ENCODE results near the gene ATP1B3.
"Not testable (repeated sequence)": the region's sequence is repeated elsewhere in the genome, so short reads cannot be mapped to it uniquely, and the experiment has no call there.

ATP1B3 gene

GRCh38 chr3:141876381-141876890 is at the start of gene ATP1B3:
TSS of gene ATP1B3 (plus strand) at chr3:141876643. CDS start at chr3:141876802, 159 bp downstream.
- DNase-seq (ENCODE audit: low read depth in 3 of 3), result peak; percentile 67 to 71 (median 70)

DNA sequence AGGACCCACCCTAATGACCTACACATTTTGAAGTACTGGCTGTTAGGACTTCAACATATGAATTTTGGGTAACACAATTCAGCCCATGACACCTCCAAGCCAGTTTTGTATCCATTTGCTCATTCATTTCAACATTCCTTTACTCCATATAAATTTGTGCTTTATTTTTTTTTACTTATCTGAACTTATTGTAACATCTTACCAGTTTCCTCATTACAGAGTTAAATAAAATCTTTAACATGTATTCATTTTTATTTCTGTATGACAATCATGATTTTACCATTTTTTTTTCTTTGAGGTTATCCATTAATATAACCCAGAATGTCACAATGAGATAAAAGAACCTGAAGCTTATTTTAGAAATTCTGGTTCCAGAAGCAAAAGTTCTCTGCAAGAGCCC is 48.0 kb upstream of the ATP1B3 start:
- no peak for DNase-seq (ENCODE audit: low read depth in 3 of 3)

- no peak for DNase-seq (ENCODE audit: low read depth in 3 of 3)
These were observed 47.6 kb upstream of the ATP1B3 start for GRCh38 chr3:141828890-141829289.

DNA sequence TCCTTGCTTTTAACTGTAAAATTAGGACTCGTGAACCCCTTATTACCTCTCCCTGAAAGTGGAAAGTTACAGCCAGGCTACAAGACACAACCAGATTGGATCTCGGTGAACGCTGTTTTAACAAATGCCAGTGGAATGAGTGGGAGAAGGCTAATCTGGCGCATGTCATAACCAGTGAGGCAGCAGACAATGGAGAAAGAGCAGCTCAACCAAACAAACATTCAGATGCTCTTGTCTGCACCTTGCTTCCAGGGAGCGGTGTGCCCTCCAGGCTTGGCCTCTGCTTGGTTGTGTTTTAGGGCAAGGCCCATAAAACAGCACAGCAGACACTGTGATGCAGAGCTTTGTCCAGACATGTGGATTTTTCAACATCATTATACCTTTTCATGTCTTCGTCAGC is 45.9 kb upstream of the ATP1B3 start:
- DNase-seq (ENCODE audit: low read depth in 3 of 3), result no peak

- no peak for DNase-seq (ENCODE audit: low read depth in 3 of 3)
These were observed 42.2 kb upstream of the ATP1B3 start for GRCh38 chr3:141834292-141834691.

DNA sequence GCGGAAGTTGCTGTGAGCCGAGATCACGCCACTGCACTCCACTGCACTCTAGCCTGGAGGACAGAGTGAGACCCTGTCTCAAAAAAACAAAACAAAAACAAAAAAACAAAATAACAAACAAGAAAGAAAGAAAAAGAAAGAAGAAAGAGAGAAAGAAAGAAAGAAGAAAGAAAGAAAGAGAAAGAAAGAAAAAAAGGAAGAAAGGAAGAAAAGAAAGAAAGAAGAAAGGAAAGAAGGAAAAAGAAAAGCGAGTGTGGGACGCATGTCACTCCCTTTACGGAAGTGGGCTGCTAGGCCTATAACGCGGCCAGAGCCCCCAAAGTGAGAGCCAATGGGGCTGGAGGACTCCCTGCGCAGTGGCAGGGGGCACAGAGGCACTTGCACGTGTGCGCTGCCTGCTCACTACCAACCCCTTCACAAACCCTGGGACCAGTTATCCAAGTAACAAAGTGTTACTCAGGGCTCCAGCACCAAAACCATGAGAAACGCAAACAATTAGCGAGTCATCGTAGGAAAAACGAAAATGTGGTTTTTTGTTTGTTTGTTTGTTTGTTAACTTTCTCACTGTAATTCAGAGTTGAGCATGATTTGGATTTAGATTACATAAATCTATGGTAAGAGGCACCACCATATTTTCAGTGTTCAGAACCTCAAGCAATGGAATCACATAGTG is 40.8 kb upstream of the ATP1B3 start:
- no peak for DNase-seq (ENCODE audit: low read depth in 3 of 3)

DNA sequence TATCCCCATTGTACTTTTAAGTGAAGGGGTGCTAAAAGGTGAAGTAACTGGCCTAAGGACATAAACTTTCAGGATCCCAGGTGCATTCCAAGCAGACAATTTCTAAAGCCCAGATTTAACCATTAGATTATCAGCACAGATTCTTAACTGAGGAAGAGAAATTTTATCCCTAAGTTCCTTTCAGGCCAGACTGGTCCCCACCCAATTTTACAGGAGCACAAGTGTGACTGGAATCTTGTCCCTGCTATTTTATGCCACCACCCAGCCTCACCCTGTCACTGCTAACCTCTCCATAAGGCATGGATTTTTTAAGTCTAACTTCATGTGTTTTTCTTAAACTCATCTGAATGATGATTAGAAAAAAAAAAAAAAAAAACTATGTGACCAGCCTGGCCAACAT is 37.1 kb upstream of the ATP1B3 start:
- DNase-seq (ENCODE audit: low read depth in 3 of 3), result no peak

DNA sequence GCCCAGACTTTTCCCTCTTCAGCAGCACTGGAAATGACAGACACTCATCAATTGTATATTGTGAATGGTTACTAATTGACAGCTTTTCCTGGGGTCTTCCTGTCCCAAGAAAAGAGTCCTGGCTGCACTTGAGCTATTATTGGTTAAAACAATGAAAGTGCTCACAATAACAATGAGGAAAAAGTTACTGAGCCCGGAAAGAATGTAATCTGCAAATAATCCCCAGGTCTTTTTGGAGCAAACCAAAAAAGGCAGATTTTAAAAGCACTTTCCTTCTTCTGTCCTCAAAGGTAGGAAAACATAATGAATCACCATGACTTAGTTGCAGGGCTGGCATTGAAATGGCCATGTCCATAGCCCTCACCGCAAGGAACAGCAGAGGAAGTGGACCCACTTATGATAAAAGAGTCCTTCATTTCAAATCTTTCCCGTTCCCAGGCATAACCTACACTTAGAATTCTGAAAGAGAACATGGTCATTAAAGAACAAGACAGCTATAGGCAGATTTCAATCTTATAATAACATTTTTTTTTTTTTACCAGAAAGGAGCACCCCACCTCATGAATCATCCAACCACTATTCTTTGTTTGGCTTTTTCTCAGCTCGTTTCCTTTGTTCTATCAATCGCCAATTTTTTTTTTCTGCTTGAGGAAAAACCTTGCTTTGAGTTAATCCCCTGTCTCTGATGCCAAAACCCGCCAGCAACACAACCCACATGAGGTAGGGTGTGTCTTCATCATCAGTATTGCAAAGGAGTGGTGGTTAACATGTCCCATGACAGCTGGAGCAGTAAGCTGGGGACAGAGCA is 35.5 kb upstream of the ATP1B3 start:
- no peak for DNase-seq (ENCODE audit: low read depth in 3 of 3)

GRCh38 chr3:141844108-141844507 is 32.3 kb upstream of the ATP1B3 start:
- DNase-seq (ENCODE audit: low read depth in 3 of 3), result no peak

DNA sequence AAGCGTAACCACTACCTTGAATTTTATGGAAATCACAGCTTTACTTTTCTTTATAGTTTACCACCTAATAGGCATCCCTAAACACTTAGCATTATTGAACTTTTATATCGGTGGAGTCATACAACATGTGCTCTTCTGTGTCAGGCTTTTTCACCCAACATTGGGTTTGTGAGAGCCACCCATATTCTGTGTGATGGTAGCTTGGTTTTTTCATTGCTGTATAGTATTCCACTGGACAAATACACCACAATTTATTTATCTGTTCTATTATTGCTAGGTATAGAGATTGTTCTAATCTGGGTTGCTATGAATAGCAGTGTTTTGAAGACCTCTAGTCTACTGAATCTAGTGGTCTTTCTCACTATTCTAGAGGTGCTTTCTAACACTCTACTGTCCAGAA is 31.6 kb upstream of the ATP1B3 start:
- DNase-seq (ENCODE audit: low read depth in 3 of 3), result no peak

DNA sequence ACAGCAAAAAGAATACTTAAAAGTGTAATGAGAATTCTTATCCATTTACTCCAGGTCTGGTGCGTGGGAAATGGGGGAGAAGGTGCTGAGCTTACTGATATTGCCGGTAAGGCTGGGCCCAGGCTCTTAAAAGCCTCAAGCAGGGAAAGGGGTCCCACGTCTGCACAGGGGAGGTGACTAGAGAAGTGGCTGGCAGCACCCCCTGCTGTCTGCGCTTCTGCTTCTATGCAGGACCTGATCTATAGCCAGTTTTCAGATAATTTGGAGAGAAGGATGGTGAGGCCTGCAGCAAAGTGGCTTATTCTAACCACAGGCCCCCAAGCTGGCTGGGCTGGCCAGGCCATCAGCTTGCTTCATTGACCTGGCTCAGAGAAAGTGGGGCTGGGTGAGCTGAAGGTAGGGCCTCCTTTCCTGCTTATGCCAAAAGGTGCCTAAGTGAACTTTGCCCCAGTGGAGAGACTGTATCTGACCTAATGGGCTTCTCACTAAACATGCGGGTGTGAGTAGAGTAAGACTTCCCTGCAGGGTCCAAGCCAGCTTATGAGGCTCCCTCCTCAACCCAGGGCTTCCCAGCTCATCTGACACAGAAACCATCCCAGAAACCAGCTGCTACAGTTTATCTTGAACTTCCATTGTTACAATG is 30.9 kb upstream of the ATP1B3 start:
- DNase-seq (ENCODE audit: low read depth in 3 of 3), result peak in 1 of 3 experiments; percentile 2

DNA sequence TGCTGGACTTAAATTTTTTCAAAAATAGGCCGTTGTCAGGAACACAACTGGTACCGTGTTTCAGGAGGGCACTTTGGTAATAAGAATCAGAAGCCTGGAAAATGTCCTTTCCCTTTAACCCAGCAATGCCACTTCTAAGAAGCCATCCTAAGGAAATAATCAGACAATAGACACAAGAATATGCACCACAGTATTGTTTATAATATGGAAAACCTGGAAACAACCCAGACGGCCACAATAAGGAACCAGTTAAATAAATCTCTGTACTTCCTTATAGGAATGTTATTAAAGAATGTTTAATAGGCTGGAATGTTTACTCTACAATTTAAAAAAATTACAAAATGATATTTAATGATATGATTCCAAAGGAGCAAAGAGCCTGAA is 30.4 kb upstream of the ATP1B3 start:
- DNase-seq (ENCODE audit: low read depth in 3 of 3), result no peak

GRCh38 chr3:141848159-141848748 is 28.2 kb upstream of the ATP1B3 start:
- DNase-seq (ENCODE audit: low read depth in 3 of 3), result not testable (repeated sequence)

DNA sequence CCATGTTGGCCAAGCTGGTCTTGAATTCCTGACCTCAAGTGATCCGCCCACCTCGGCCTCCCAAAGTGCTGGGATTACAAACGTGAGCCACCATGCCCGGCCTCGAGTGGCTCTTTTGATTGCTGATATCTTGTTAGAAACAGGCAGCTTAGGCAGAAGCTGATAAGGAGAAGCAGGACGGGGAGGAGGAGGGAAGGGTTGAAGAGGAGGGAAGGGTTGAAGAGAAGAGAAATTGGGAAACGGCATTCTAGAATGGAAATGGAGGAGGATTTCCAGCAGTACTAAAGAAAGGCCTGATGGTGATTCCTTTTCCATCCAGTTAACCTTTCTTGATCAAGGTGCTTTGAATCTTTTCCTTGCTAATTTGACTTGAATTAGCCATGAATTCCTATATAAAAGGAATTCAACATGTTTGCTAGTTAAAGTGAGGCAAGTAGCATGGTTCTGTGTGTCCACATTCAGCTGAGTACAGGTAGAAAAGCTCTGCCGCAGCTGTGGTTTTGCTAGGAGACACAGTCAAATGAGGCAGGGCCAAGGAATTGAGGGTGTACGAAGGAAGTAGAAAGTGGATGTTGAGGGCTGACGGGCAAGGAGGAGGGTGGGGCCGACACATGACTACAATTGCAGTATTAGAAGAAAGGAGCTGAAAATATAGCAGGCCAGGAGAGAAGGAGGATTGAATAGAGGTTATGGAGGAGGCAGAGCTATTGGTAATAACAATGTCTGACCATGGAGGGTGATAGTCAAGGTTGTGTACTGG is 27.2 kb upstream of the ATP1B3 start:
- no peak for DNase-seq (ENCODE audit: low read depth in 3 of 3)

- DNase-seq (ENCODE audit: low read depth in 3 of 3), result no peak
These were observed 25.0 kb upstream of the ATP1B3 start for GRCh38 chr3:141851411-141851810.

GRCh38 chr3:141853081-141853601 is 23.3 kb upstream of the ATP1B3 start:
- DNase-seq (ENCODE audit: low read depth in 3 of 3), result no peak

GRCh38 chr3:141853629-141854168 is 22.7 kb upstream of the ATP1B3 start:
- DNase-seq (ENCODE audit: low read depth in 3 of 3), result no peak

DNA sequence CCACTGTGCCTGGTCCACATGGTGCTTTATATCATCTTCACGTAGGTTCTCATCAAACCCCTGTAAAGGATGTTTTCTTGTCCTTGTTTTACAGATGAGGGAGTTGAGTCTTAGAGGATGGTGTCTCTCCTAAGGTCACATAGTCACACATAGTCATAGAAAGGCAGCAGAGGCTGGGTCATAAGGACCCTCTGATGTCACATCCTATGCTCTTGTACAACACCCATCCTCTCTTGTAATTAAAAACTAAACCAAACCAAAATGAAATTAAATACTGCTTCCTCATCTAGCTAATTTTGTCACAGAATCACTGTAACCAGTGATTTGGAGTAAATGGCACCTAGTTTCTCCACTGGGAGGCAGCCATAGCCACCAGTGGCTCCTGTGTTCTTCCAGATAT is 21.8 kb upstream of the ATP1B3 start:
- no peak for DNase-seq (ENCODE audit: low read depth in 3 of 3)

DNA sequence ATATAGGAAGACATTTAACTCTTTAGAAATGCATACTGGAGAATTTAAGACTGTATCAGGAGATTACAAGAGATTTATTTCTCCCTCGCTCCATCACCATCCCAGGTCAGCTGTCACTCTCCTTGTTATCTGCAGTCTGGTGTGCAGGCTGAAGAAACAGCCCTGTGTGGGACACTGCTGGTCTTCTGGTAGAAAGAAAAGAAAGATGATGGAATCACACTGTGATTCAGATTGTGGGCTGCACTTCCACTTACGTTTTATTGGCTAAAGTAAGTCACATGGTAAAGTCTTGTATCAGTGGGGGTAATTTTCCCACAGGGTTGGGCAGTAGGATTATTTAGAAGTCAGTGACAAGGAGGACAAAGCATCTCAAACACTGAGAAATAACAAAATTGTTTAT is 18.1 kb upstream of the ATP1B3 start:
- DNase-seq (ENCODE audit: low read depth in 3 of 3), result no peak

DNA sequence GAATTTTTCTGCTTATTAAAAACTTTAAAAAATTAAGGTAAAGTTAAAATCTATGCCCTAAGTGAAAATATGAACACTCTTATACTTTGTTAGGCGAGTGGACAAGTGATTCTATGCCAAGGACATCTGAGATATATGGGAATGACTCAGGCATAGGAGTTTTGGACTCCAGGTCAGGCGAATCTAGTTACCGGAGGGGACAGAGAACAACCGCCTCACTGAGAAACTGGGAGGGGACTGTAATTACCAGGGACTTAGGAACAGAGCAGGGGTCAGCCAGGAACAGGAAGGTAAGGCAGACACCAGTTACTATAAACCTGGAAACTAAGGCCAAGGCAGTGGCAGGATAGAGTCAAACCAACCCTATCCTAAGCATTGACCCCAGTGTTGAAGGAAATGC is 16.8 kb upstream of the ATP1B3 start:
- DNase-seq (ENCODE audit: low read depth in 3 of 3), result no peak

GRCh38 chr3:141860086-141860669 is 16.3 kb upstream of the ATP1B3 start:
- no peak for DNase-seq (ENCODE audit: low read depth in 3 of 3)
